ENCODE data around the gene PPP5C.
"Not testable (repeated sequence)": the region's sequence is repeated elsewhere in the genome, so short reads cannot be mapped to it uniquely, and the experiment has no call there.

PPP5C gene

DNA sequence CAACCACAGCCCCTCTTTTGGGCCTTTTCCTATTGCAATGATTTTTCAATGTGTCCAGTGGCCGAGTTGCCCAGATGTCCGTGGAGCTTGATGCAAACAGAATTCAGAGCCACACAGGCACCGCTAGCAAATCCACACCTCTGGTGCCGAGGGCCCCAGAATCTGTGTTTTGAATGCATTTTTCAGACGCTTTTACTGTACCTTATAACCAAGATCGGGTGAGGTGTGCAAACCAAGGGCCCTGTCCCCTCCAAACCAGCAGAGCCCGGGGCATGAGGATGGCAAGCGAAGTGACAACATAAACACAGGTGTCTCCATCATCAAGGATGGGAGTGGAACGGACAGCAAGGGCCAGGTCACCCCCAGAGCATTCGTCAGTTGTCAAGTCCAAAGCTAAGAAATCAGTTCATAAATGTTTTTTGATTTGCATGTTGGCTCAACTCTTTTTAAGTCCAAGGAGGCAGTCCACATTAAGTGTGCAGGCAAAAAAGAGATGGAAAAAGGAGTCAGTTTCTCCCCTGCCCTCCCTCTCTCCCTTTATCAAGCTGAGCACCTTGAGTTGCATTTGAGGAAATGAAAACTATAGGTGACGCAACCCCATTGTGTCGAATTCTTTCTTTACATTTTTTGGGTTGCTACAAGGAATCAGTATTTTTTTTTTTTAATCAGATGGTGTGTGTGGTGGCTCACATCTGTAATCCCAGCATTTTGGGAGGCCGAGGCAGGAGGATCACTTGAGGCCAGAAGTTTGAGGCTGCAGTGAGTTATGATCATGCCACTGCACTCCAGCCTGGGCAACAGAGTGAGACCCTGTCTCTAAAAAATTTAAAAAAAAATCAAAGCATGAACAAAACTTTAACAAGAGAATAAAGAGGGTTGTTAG, 63.6 kb downstream of the PPP5C start:
- no peak for FAIRE-seq

- FAIRE-seq: no peak
Observed at GRCh38 chr19:46411088-46411924, 64.4 kb downstream of the PPP5C start.

DNA sequence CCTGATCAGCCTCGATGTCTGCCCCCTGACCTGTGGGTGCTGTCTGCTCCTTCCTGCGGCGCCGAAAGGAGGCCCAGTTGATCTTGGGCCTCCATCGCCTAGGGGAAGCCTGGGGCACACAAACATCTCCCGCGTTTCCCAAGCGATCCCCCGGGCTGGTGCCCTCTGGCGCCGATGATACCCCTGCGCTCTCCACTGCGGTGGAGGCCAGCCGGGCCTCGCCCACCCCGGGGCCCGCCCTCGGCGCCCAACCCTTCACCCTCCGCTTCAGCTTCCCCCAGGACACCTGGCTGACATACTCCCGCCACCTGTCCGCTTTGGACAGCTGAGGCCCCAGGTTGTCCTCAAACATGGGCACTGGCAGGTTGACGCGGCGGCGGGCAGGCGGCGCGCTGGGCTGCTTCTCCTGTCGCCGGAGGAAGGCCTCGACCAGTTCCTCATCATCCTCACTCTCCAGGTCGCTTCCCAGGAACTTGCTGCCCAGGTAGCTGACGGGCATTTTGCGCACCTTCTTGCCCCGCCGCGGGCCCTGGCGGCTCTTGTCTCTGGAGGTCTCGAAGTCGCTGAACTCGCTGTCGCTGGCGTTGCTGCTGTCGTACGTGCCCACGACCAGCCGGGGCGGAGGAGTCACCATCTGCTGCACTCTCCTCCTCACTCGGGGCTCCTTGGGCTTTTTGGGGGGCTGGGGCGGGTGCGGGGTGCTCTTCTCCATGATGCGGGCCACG, 65.2 kb downstream of the PPP5C start:
- no peak for FAIRE-seq

DNA sequence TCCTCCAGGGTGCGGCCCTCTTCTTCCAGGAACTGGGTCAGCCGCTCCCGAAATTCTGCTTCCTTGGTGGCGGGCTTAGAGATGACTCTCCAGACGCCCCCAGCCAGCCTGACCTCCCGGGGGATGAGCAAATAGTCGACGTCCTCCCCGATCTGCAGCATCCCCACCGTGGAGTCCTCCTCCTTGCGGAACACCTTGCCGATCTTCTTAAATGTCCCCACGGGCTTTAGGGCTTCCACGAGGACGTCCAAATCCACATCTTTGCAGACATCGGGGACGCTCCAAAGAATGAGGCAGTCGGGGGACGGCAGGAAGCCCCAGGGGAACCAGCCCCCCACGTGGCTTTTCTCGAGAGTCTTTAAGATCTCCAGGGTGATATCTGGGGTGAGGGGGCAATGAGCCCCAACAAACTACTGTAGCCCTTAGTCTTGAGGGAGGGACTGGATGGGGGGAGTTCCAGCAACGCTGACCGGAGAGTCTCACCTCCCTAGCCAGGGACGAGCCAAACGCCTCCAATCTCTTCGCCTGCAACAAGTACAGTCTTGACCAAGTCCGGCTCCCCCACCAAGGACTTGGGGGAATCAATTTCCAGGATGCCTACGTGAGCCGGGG, 65.9 kb downstream of the PPP5C start:
- no peak for FAIRE-seq

DNA sequence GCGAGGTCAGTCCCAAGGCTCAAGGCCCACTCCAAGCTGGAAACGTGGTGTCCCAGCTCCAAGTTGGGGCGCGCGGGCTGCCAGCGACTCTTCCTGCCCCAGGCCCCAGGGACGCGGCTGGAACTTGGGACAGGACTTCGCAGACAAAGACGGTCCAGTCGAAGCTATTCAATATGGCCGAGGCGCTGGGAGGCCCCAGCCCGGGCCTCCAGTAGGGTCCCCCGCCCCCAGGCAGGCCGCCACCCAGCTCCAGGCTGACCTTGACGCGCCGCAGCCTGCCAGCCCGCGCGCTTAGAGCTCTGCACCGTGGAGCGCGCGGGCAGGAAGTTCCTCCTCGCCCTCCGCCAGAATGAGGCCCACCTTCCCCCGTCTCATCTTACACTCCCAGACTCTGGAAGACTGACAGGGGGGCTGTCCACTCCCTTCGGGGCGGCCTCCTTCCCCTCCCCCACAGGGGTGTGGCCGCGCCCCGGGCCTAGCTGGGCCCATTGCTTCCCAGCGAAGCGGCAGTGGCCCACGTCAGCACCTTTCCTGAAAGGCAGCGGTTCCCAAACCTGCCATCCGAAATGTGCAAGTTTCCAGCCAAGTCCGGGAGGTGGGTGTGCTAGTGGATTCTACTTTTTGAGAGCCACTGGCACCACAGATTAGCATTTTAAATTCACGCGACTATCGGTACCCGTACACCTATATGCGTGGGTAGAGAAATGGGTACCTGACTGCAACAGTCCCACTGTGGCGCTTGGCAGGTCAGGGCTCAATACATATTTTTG, 66.6 kb downstream of the PPP5C start, which contains the start of gene CCDC8:
TSS of gene CCDC8 (minus strand) at position 303 of the 770 bp plus-strand sequence. CDS start 754 bp downstream, outside the sequence.
- FAIRE-seq: peak; percentile 89

DNA sequence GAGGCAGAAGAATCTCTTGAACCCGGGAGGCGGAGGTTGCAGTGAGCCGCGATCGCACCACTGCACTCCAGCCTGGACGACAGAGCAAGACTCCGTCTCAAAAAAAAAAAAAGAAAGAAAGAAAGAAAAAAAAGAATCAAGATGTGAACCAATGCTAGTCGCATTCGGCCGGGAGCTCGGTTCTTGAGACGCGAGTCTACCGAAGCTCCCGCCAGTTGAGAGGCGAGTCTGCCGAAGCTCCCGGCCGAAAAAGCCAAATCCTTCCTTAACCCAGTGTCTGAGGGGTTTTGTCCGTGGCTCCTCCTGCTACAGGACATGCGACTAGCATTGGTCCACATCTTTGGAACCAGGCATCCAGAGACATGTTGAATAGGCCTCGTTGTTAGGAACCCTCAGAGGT, 68.0 kb downstream of the PPP5C start:
- FAIRE-seq: not testable (repeated sequence)

DNA sequence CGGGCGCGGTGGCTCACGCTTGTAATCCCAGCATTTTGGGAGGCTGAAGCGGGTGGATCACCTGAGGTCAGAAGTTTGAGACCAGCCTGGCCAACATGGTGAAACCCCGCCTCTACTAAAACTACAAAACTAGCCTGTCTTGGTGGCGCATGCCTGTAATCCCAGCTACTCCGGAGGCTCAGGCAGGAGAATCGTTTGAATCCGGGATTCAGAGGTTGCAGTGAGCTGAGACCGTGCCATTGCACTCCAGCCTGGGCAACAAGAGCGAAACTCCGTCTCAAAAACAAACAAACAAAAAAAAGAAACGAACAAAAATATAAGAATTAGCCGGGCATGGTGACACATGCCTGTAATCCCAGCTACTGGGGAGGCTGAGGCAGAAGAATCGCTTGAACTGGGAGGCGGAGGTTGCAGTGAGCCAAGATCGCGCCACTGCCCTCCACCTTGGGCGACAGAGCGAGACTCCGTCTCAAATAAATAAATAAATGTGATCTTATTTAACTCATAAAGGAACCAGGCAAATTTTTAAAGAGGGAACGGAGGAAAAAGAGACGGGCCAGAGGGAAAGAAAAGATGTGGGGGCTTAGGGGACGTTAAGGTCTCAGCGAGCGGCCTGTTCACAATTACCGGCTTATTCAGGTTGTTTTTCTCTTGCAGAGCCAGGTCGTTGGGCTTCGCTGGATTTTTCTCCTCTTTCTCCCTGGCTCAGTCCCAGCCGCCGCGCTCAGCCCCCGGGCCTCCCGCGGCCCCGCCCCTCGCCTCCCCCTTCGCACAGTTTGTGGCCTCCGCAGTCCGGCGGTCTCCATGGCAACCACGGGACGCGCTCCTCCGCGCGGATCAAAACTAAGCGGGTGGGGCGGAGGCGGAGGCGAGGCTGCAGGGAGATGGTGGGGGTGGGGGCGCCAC, 69.2 kb downstream of the PPP5C start:
- peak; percentile 85 for FAIRE-seq

DNA sequence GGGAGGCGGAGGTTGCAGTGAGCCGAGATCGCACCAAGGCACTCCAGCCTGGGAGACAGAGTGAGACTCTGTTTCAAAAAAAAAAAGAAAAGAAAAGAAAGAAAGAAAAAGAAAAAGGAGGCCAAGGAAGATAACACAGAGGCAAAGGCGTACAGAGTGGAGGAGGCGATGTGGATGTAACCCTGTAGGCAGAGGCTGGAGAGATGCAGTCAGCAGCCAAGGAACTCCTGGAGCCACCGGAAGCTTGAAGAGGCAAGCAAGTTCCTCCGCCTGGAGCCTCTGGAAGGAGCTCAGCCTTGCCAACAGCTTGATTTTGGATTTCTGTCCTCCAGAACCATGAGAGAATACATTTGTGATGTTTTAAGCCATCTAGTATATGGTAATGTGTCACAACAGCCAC, 73.2 kb downstream of the PPP5C start:
- no peak for FAIRE-seq

DNA sequence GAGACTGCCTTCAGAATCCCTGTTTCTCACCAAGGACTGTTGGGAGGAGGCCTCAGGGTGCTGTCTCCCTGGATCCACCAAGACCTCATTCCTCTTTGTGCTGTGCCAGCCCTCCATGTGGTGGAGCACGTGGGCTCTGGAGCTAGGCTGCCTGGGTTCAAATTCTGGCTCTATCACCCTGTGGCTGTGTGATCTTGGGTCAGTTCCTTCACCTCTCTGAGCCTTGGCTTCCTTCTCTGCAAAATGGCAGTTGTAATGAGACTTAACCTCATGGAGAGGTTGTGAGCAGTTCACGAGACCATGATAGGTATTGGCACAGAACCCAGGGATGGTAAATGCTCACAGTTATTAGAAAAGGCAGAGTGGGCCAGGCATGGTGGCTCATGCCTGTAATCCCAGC, 75.5 kb downstream of the PPP5C start:
- FAIRE-seq: no peak

DNA sequence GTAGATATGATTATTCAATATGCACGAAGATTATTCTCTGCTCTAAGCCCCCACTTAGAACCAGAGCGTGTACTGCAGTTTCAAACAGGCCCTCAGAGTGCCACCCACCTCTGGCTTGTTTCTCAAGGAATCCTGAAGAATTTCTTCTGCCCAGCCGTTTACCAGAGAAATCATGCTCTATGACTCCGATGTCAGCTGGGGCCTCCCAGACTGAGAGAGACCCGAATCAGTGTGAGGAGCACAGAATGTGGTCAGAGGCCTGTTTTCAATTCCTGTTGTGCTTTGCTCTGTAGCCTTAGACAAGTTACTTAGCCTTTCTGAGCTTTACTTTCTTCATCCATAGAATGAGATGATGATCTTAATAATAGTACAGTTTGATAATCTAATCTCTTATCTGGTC, 76.3 kb downstream of the PPP5C start:
- FAIRE-seq: no peak

DNA sequence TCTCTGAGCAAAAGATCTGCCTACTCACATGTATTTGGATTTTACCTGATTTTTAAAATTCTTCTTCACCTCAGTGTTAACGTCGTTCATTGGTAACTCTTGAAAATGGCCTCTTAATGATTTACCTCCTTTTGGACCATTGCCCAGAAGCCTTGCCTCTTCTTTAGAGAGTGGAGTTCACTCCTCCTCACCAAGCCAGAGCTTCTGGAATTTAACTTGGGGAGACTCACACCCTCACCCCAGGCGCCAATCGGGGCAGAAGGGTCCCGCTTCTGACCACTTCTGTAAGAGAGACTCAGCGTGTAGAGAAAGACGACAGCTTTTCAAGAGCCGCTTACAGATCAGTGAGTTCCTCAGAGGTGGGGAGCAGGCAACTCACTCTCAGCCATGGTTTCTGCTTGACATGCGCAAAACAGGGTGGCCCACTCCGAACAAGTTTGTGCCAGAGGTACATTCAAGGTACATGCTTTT, 79.2 kb downstream of the PPP5C start:
- no peak for FAIRE-seq

DNA sequence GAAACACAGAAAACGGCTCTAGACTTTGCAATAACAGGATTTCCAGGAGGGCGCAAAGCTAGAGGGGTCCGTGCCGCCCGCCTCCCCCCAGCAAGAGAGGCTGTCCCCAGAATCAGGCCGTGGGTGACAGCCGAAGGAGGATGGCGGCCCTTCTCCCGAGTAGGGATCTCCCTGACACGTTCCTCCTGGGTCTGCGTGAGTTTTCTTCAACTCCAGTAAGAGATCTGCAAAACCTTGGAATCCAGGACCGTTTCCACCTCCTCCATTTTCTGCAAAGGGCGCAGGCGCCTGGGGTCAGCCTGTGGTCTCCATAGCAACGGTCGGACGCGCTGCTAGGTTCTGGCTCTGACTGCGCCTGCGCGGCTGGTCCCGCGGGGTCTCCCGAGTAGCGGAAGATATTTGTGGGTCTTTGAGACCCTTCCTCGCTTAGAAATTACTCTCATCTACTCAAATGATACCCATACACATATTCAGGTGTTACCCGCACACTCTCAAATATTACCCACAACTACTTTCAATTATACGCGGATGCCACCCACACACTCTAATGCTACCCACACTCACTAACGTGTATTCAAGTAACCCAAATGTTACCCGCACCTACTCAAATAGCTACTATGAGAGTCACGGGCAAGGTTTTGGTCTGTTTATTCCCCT, 79.7 kb downstream of the PPP5C start:
- FAIRE-seq: no peak

GRCh38 chr19:46427518-46428045, 80.7 kb downstream of the PPP5C start:
- no peak for FAIRE-seq

GRCh38 chr19:46428239-46429135, 81.6 kb downstream of the PPP5C start, which contains the start of gene PNMA8C:
Gene PNMA8C (minus strand): TSS chr19:46428936. CDS start chr19:46428359, 577 bp downstream.
- no peak for FAIRE-seq

DNA sequence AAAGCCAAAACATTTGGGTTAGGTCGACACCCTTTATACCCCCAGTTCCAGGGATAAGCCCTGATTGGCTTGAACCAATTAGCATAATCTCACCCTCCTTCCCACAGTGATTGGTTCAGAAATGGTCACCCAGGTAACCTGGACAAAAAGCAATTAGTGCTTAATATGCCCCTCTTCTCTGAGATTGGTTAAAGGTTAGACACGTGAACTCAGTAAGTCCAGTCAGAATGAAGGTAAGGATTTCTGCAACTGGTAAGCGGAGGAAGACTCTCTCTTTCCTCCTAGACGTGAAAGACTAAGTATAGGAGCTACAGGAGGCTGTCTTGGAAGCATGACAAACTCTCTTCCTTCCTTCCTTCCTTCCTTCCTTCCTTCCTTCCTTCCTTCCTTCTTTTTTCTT, 83.1 kb downstream of the PPP5C start:
- no peak for FAIRE-seq

DNA sequence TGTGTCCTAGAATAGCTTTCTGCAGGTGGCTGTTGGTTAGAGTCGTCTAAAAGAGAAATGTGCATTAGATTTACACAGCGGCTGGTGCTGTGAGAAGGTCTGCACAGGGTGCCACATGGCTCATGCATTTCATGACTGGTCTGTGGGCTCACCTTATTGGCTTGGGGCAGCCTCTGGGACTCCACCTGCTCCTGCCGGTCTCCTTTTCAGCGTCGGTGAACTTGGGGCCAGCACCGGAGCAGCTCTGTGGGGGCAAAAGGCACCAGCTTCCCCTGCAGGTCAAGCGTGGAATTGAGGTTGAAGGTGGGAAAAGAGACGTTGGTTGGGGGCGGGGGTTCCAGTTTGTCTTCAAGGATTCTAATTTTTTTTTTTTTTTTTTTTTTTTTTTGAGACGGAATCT, 84.9 kb downstream of the PPP5C start:
- FAIRE-seq: no peak

GRCh38 chr19:46433470-46433869, 86.6 kb downstream of the PPP5C start:
- FAIRE-seq: not testable (repeated sequence)

DNA sequence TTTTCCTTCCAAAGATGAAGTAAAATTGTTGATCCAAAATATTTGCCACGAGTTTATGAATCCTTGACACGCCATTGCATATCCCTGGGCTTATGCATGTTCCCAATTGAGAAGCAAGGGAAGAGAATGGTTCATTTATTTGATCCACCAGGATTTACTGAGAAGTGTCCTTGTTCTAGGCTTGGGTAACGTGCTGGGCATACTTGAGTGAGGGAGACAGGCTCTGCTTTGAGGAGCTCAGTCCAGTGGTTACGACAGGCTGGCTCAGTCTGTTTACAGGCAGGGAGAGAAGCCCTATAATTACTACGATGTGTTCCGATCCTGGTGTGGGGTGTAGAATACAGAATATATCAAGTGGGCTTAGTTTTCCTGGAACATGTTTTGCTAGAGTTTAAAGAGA, 88.1 kb downstream of the PPP5C start:
- no peak for FAIRE-seq

- not testable (repeated sequence) for FAIRE-seq
Observed at GRCh38 chr19:46435689-46436088, 88.8 kb downstream of the PPP5C start.

Measured in TTC549 (cell line).